ENCODE results near the gene CAND2. TPM values are rescaled to one million over a fixed set of nuclear protein-coding genes. Genes with fewer than 3 reads are reported as not detected.

The CAND2 gene
- total and polyA plus RNA-seq, 2 experiments from 2014 or later: 0.43 to 0.53 TPM

- no peak overlapping the region for H3K4me2 ChIP-seq (ENCODE audit: unreplicated experiment)
- in situ Hi-C loops (cut with MboI): no loop called here
- 90 to 91% methylated on average over 12 of the region's 12 CpGs for WGBS, 2 experiments (ENCODE audit: low coverage in 1 of 2, low lambda C conversion rate in 2 of 2, missing lambda C conversion rate in 2 of 2)
Measured at GRCh38 chr3:12803371-12803770, 6.9 kb downstream of the CAND2 start.

GRCh38 chr3:12807066-12807465 lies 10.6 kb downstream of the CAND2 start:
- H3K9me3 ChIP-seq (ENCODE audit: low read depth): no peaks in the 10 kb centered on the region
- no peak overlapping the region for H3K9ac ChIP-seq
- DNase-seq: no peak
- no peak overlapping the region for H3K4me3 ChIP-seq
- no peaks in the 10 kb centered on the region for H3K9me2 ChIP-seq (ENCODE audit: insufficient read depth)
- no peaks in the 10 kb centered on the region for H3F3A ChIP-seq (ENCODE audit: insufficient read depth)
- no peaks in the 10 kb centered on the region for H3K79me2 ChIP-seq (ENCODE audit: insufficient read depth)
- H3K4me1 ChIP-seq (ENCODE audit: insufficient read depth): peaks cover 3% of the 10 kb centered on the region; the same call in 1 of the 2 replicates
- no peak overlapping the region for H3K27ac ChIP-seq
- TF ChIP-seq EZH2phosphoT487 (IDR thresholded peaks at IDR 0.05; ENCODE audit: insufficient read depth, low read depth) (no peak), EZH2 (IDR thresholded peaks at IDR 0.05; ENCODE audit: insufficient read depth, poor library complexity, severe bottlenecking) (no peak)
- WGBS, 2 experiments (ENCODE audit: low coverage in 1 of 2, low lambda C conversion rate in 2 of 2, missing lambda C conversion rate in 2 of 2): 93 to 94% methylated on average over 9 of the region's 9 CpGs
- H3K27me3 ChIP-seq (replicated peaks; ENCODE audit: insufficient read depth): no peaks in the 10 kb centered on the region
- in situ Hi-C loops (cut with MboI): no loop called here
- H4K20me1 ChIP-seq (ENCODE audit: insufficient read depth): no peaks in the 10 kb centered on the region
- no peak overlapping the region for H2AFZ ChIP-seq
- H3K4me2 ChIP-seq (ENCODE audit: unreplicated experiment): no peak overlapping the region
- H3K36me3 ChIP-seq (ENCODE audit: low read depth): no peaks in the 10 kb centered on the region

More at GRCh38 chr3:12803371-12803770, 6.9 kb downstream of the CAND2 start:
- Histone ChIP-seq H3K4me1 (ENCODE audit: insufficient read depth) (no peaks in the 10 kb centered on the region), H3K9me3 (ENCODE audit: low read depth) (no peaks in the 10 kb centered on the region), H3K9ac (no peak overlapping the region), H3K27ac (no peak overlapping the region), H3K4me3 (no peak overlapping the region), H3K36me3 (ENCODE audit: low read depth) (no peaks in the 10 kb centered on the region), H3K79me2 (ENCODE audit: insufficient read depth) (no peaks in the 10 kb centered on the region), H2AFZ (no peak overlapping the region), H4K20me1 (ENCODE audit: insufficient read depth) (no peaks in the 10 kb centered on the region), H3F3A (ENCODE audit: insufficient read depth) (peaks cover 2% of the 10 kb centered on the region; the same call in 1 of the 2 replicates), H3K9me2 (ENCODE audit: insufficient read depth) (no peaks in the 10 kb centered on the region), H3K27me3 (replicated peaks; ENCODE audit: insufficient read depth) (no peaks in the 10 kb centered on the region)
- DNase-seq: no peak
- TF ChIP-seq EZH2 (IDR thresholded peaks at IDR 0.05; ENCODE audit: insufficient read depth, poor library complexity, severe bottlenecking) (no peak), EZH2phosphoT487 (IDR thresholded peaks at IDR 0.05; ENCODE audit: insufficient read depth, low read depth) (no peak)

- Histone ChIP-seq H3K4me2 (ENCODE audit: unreplicated experiment) (no peak overlapping the region), H3K9ac (no peak overlapping the region), H4K20me1 (ENCODE audit: insufficient read depth) (no peaks in the 10 kb centered on the region), H3K4me3 (no peak overlapping the region), H3K4me1 (ENCODE audit: insufficient read depth) (peaks cover 3% of the 10 kb centered on the region; the same call in 1 of the 2 replicates), H3K9me2 (ENCODE audit: insufficient read depth) (no peaks in the 10 kb centered on the region), H3K9me3 (ENCODE audit: low read depth) (no peaks in the 10 kb centered on the region), H3K36me3 (ENCODE audit: low read depth) (no peaks in the 10 kb centered on the region), H3K27ac (no peak overlapping the region), H3F3A (ENCODE audit: insufficient read depth) (no peaks in the 10 kb centered on the region), H2AFZ (no peak overlapping the region), H3K27me3 (replicated peaks; ENCODE audit: insufficient read depth) (no peaks in the 10 kb centered on the region), H3K79me2 (ENCODE audit: insufficient read depth) (no peaks in the 10 kb centered on the region)
- TF ChIP-seq EZH2 (IDR thresholded peaks at IDR 0.05; ENCODE audit: insufficient read depth, poor library complexity, severe bottlenecking) (no peak), EZH2phosphoT487 (IDR thresholded peaks at IDR 0.05; ENCODE audit: insufficient read depth, low read depth) (no peak)
- no peak for DNase-seq
- in situ Hi-C loops (cut with MboI): no loop called here
- WGBS, 2 experiments (ENCODE audit: low coverage in 1 of 2, low lambda C conversion rate in 2 of 2, missing lambda C conversion rate in 2 of 2): 78 to 84% methylated on average over 7 of the region's 7 CpGs
Measured at GRCh38 chr3:12807601-12808359, 11.3 kb downstream of the CAND2 start.

- Histone ChIP-seq H3F3A (ENCODE audit: insufficient read depth) (no peaks in the 10 kb centered on the region), H4K20me1 (ENCODE audit: insufficient read depth) (no peaks in the 10 kb centered on the region), H3K4me1 (ENCODE audit: insufficient read depth) (peaks cover 3% of the 10 kb centered on the region; the same call in 1 of the 2 replicates), H2AFZ (no peak overlapping the region), H3K9me3 (ENCODE audit: low read depth) (no peaks in the 10 kb centered on the region), H3K4me3 (no peak overlapping the region), H3K27me3 (replicated peaks; ENCODE audit: insufficient read depth) (no peaks in the 10 kb centered on the region), H3K9me2 (ENCODE audit: insufficient read depth) (no peaks in the 10 kb centered on the region), H3K4me2 (ENCODE audit: unreplicated experiment) (no peak overlapping the region), H3K36me3 (ENCODE audit: low read depth) (no peaks in the 10 kb centered on the region), H3K79me2 (ENCODE audit: insufficient read depth) (no peaks in the 10 kb centered on the region), H3K27ac (no peak overlapping the region), H3K9ac (no peak overlapping the region)
- TF ChIP-seq EZH2phosphoT487 (IDR thresholded peaks at IDR 0.05; ENCODE audit: insufficient read depth, low read depth): no peak
- no peak for TF ChIP-seq EZH2 (IDR thresholded peaks at IDR 0.05; ENCODE audit: insufficient read depth, poor library complexity, severe bottlenecking)
- 64 to 86% methylated on average over 2 of the region's 2 CpGs for WGBS, 2 experiments (ENCODE audit: low coverage in 1 of 2, low lambda C conversion rate in 2 of 2, missing lambda C conversion rate in 2 of 2)
- in situ Hi-C loops (cut with MboI): no loop called here
- DNase-seq: no peak
Measured at GRCh38 chr3:12808587-12808986, 12.1 kb downstream of the CAND2 start.
